Osteocyte (in vitro differentiated cells): ENCODE data around the gene TMEM109. TPM values are rescaled to one million over a fixed set of nuclear protein-coding genes. Genes with fewer than 3 reads are reported as not detected.

Experiments used
- DNase-seq: peaks from one replicate; pipeline ENCODE4 v3.0.0; 2021; ENCODE audit warnings: mixed read lengths; ENCODE audit not compliant: unreplicated experiment; ENCODE audit errors: extremely low spot score
- H3K27ac Mint-ChIP-seq: one replicate; pipeline ENCODE4 v1.8.0; 2021; ENCODE audit warnings: mild to moderate bottlenecking, mixed read lengths; ENCODE audit not compliant: unreplicated experiment
- H3K27me3 Mint-ChIP-seq: one replicate; pipeline ENCODE4 v1.8.0; 2021; ENCODE audit warnings: mixed read lengths; ENCODE audit not compliant: unreplicated experiment
- H3K36me3 Mint-ChIP-seq: one replicate; pipeline ENCODE4 v1.8.0; 2021; ENCODE audit warnings: mixed read lengths; ENCODE audit not compliant: unreplicated experiment
- H3K4me1 Mint-ChIP-seq: one replicate; pipeline ENCODE4 v1.8.0; 2021; ENCODE audit warnings: mixed read lengths; ENCODE audit not compliant: unreplicated experiment
- H3K4me3 Mint-ChIP-seq: one replicate; pipeline ENCODE4 v1.8.0; 2021; ENCODE audit warnings: mild to moderate bottlenecking, moderate library complexity, mixed read lengths; ENCODE audit not compliant: unreplicated experiment
- H3K9me3 Mint-ChIP-seq: one replicate; pipeline ENCODE4 v1.8.0; 2021; ENCODE audit warnings: mixed read lengths; ENCODE audit not compliant: unreplicated experiment
- total RNA-seq: library from RNA; stranded (reverse); gene quantifications from 2 replicates; pipeline ENCODE4 v1.2.1, GENCODE V29; 2021
- TF ChIP-seq, protein P1 (sequence below): fragments of 200-600 bp; sonication (generic); IDR thresholded peaks from 2 replicates; pipeline ENCODE4 v1.5.0; 2021; ENCODE audit warnings: antibody characterized with exemption, mild to moderate bottlenecking, moderate library complexity

Gene TMEM109
- total RNA-seq, 1 donor from 2014 or later, result 152 TPM

DNA sequence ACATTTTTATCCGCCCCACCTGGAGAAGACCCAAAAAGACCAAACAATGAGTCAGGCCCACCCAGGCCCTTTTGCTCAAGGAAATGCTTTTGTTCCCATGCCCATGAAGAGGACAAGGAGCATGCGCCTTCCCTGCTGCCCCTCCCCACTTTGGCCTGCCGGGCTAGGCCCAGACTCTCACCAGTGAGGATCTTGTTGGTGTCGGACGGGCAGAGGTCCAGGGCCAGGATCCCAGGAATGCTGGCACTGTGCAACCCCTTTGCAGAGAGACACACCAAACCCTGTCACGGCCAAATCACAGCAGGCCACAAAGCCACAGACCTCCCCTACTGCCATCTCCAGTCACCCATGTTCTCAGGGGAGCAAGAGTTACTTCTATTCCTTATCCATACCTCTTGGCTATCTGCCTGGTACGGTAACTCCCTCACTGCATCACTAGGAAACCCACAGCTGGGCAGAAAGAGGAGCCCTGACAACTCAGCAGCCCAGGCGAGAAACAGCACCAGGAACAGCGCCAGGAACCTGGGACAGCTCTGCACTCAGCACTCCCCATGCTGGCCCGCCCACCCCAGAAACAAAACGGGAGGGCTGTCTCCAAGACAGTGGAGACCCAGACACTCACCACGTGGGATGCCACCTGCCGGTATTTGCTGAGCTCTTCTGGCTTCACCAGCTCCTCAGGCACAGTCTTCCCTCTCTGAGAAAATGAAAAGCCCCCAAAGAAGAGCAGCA lies 13.1 kb upstream of the TMEM109 start:
- H3K27ac Mint-ChIP-seq, result no peak overlapping the region
- peaks cover 19% of the 10 kb centered on the region for H3K4me1 Mint-ChIP-seq
- no peaks in the 10 kb centered on the region for H3K9me3 Mint-ChIP-seq
- TF ChIP-seq, protein P1, sequence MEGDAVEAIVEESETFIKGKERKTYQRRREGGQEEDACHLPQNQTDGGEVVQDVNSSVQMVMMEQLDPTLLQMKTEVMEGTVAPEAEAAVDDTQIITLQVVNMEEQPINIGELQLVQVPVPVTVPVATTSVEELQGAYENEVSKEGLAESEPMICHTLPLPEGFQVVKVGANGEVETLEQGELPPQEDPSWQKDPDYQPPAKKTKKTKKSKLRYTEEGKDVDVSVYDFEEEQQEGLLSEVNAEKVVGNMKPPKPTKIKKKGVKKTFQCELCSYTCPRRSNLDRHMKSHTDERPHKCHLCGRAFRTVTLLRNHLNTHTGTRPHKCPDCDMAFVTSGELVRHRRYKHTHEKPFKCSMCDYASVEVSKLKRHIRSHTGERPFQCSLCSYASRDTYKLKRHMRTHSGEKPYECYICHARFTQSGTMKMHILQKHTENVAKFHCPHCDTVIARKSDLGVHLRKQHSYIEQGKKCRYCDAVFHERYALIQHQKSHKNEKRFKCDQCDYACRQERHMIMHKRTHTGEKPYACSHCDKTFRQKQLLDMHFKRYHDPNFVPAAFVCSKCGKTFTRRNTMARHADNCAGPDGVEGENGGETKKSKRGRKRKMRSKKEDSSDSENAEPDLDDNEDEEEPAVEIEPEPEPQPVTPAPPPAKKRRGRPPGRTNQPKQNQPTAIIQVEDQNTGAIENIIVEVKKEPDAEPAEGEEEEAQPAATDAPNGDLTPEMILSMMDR, result no peak
- no peak overlapping the region for H3K4me3 Mint-ChIP-seq
- H3K27me3 Mint-ChIP-seq, result no peaks in the 10 kb centered on the region
- no peak for DNase-seq
- H3K36me3 Mint-ChIP-seq, result peaks cover 34% of the 10 kb centered on the region

DNA sequence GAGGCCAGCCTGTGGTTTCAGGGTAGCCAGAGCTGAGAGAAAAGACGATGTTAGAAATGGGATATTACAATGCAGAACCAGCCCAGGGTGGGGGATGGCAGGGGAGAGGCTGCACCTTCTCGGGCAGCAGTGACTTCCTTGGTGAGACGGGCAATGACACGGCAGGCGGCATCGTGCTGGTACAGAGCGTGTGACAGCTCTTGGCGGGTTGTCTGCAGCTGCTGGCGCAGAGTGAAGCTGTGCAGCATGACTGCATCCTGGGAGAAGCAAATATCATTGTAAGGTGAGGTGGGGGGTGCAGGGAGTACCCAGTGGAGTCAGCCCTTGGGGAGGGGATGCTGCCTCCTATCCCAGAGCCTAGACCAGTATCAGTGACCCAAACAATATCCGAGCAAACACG lies 11.3 kb upstream of the TMEM109 start:
- peaks cover 24% of the 10 kb centered on the region for H3K36me3 Mint-ChIP-seq
- DNase-seq, result no peak
- no peak overlapping the region for H3K27ac Mint-ChIP-seq
- H3K27me3 Mint-ChIP-seq, result no peaks in the 10 kb centered on the region
- no peaks in the 10 kb centered on the region for H3K9me3 Mint-ChIP-seq
- peaks cover 26% of the 10 kb centered on the region for H3K4me1 Mint-ChIP-seq
- H3K4me3 Mint-ChIP-seq, result no peak overlapping the region
- TF ChIP-seq, protein P1, result no peak

DNA sequence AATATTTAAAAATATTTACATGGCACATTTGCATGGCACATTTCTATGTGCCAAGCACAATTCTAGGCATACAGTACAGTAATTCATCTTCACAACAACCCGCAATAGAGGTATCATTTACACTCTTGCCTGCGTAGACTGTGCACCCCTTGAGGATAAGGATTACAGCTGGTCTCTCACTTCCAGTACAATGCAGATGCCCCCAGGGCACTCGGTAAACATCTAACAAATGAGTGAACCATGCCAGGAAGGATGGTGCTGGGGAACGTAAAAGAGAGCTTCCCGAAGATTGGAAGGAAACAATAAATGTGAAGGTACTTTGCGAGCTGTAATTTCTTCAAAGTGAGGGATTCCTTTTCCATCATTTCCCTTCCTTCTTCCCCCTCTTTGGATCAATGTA lies 8.9 kb upstream of the TMEM109 start:
- DNase-seq, result no peak
- peaks cover 8% of the 10 kb centered on the region for H3K36me3 Mint-ChIP-seq
- no peaks in the 10 kb centered on the region for H3K9me3 Mint-ChIP-seq
- H3K4me3 Mint-ChIP-seq, result peak overlapping the region; percentile 89
- H3K4me1 Mint-ChIP-seq, result peaks cover 26% of the 10 kb centered on the region
- TF ChIP-seq, protein P1, result no peak
- peaks cover 18% of the 10 kb centered on the region for H3K27me3 Mint-ChIP-seq
- H3K27ac Mint-ChIP-seq, result peak overlapping the region; percentile 77

DNA sequence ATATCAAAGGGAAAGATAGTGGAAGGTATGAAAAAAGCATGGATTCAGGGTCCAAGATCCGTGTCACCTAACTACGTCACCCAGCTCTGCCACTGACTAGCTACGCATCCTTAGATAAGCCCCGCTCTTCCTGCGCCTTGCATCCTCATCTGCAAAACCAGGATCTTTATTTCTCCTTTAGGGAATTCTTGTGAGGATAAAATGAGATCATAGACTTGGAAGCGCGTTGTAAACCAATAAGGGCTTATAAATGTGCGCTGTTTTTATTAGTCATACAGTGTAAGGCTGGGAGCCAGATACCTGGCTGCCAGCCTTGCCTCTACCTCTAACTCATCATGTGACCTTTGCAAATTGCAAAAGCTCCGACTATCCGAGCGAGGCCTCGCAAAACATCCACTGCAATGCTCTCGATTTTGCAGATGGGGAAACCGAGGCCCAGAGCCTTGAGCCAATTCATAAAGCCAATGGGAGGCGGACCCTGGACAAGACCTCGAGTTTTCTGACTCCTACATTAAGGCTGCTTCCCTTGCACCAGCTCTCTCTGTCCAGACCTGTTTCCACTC lies 8.3 kb upstream of the TMEM109 start:
- H3K27me3 Mint-ChIP-seq, result peaks cover 18% of the 10 kb centered on the region
- no peaks in the 10 kb centered on the region for H3K9me3 Mint-ChIP-seq
- peak overlapping the region; percentile 89 for H3K4me3 Mint-ChIP-seq
- no peak for DNase-seq
- H3K27ac Mint-ChIP-seq, result peak overlapping the region; percentile 77
- peaks cover 8% of the 10 kb centered on the region for H3K36me3 Mint-ChIP-seq
- TF ChIP-seq, protein P1, result no peak
- peaks cover 26% of the 10 kb centered on the region for H3K4me1 Mint-ChIP-seq

DNA sequence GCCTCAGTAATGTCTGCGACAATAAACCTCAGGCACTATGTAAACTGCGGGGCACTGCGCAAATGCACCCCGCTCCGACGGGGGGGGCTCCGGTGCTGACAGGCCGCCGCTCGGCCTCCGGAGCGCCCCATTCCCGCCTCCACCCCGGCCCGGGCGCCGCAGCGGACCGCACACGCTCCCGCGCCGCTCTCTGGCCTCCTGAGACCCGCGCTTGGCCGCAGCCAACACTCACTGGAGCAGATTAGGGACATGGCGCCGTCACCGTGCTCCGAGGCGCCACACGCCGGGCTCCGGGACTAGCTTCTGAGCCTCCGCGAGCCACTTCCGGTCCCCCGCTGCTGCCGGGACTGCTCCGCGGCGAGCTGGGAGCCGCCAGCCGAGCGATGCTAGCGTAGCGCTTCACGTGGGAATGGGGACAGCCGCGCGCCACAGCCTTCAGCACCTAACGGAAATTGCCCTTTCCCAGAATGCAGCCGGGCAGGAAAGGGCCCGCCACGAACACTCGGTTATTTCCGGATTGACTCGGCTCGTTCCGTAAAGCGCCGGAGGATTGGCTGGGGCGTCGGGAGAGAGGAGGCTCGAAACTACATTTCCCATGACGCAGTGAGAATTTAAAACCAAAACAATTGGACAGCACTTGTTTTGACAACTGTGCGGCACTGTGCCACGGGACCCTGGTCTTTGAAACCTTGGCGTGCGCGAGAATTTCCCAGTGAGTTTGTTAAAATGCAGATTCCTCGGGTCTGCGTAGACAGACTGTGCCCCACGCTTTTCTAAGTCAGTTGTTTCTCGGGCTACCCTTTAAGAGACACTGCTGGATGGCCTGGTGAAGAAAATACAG lies 7.6 kb upstream of the TMEM109 start, which contains the start of gene PRPF19:
Gene PRPF19, minus strand, starts transcription at position 454 of the 841 bp plus-strand sequence. Its CDS starts 203 bp downstream, at position 251.
- peaks cover 26% of the 10 kb centered on the region for H3K4me1 Mint-ChIP-seq
- peak within 1 kb of the TSS; percentile 89 for H3K4me3 Mint-ChIP-seq

More for the DNA sequence above, 7.6 kb upstream of the TMEM109 start, which contains the start of gene PRPF19:
- H3K36me3 Mint-ChIP-seq, result peaks cover 4% of the 10 kb centered on the region
- no peaks in the 10 kb centered on the region for H3K9me3 Mint-ChIP-seq
- DNase-seq, result peak; percentile 99
- H3K27me3 Mint-ChIP-seq, result peaks cover 18% of the 10 kb centered on the region
- TF ChIP-seq, protein P1, result no peak
- peak within 1 kb of the TSS; percentile 93 for H3K27ac Mint-ChIP-seq
